ENCODE data around the gene SDF4.

Gene SDF4

DNA sequence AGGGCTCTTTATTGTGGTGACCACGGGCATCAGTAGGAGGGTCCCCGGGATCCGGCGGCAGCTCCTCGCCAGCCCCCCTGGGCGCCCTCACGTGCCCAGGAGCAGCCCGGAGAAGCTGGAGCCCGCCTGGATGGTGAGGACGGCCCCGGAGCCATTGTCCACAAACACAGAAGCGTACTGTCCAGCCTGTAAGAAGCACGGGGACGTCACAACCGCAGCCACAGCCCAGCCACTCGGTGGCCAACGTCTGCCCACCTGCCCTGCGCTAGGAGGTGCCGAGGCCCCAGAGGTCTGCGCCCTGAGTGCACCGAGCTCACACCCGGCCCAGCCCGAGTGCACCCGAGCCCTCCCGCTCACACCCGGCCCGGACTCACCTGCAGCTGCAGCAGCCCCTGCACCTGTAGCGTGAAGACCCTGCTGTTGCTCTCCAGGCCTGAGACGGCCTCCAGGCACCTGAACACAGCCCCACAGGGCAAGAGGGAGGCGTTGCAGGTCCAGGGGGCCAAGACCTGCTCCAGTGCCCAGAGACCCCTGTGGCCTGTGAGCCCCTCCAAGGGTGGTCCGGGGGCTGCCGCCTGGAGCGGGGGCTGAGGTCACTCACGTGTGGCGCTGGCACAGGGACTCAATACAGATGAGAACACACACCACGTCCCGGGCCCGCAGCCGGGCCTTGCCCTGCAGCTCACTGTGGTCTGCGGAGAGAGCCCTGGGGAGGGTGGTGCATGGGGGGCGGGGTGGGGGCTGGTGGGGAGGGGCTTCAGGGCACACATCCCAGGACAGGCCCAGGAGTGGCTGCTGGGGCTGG, 10.9 kb upstream of the SDF4 start:
- DNase-seq (ENCODE audit: low read depth), result no peak

DNA sequence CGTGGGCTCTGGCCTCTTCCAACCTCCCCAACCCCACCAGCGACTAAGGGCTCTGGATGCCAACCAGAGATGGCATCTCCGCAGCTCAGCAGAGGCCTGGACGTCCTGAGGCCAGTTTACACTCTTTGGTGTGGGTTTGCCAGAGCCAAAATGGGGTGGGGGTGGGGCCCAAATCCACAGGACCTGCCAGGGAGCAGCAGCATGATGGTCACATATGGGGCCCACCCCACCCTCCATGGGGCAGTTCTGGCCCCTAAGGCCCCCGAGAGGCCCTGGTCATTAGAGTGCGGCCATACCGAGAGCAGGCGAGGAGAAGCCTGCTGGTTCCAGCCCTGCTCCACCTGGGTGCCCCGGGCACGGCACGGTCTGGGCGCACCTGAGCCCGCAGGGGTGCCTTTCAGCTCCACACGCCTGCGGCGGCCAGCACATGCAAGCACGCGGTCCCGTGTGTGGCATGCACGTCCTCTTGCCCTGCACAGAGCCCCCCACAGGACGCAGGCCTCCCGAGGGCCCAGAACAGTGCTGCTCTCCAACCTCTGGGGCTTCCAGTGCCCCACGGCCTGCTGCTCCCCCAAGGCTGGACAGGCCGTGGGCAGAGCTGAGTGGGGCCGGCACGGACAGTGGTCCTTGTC, 9.9 kb upstream of the SDF4 start:
- no peak for DNase-seq (ENCODE audit: low read depth)

DNA sequence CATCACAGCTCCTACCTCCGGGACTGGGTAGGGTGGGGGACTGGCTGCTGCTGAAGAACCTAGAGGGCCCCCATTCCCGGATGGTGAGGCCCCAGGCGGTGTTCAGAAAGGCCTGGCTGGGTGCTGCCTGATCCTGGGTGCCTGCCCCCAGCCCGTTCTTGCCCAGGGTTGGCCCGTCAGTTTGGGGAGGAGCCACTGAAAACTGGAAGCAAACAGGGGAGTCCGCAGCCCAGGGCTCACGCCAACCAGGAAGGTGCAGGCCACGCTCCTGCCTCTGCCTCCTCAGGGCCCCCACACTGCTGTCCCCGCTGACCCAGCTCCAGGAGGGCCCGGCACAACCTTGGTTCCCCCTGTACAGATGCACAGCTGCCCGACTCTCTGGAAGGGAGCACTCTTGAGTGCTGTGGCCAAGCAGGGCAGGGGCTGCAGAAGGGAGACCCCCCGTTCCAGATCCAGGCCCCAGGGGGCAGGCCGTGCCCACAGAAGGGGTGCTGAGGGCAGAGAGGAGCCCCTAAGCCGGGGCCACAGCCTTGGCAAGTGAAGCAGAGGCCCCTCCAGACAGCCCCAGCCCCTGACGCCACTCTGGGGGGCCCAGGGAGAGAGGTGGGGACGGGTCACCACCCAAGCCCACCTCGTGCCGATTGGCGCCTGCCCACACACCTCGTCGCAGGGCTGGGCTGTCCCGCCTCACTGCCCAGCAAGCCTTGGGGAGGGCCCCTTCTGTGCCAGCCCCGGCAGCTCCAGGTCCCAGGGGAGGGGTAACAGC, 9.2 kb upstream of the SDF4 start:
- no peak for DNase-seq (ENCODE audit: low read depth)

DNA sequence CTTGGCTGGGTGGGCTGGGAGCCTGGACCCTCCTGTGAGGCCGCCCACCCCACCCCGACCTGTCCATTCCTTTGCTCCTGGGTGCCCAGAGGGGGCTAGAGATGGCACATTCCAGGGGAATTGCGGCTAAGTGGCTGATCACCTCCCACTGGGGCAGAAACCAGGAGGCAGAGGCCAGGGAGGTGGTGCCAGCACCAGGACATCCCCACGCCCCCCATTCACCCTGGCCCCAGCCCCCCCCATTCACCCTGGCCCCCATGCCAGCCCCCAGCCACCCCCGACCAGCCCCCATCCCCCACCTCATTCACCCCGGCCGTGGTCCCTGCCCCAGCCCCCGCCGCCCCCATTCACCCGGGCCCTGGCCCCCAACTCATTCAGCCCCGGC, 8.5 kb upstream of the SDF4 start:
- DNase-seq (ENCODE audit: low read depth), result no peak

DNA sequence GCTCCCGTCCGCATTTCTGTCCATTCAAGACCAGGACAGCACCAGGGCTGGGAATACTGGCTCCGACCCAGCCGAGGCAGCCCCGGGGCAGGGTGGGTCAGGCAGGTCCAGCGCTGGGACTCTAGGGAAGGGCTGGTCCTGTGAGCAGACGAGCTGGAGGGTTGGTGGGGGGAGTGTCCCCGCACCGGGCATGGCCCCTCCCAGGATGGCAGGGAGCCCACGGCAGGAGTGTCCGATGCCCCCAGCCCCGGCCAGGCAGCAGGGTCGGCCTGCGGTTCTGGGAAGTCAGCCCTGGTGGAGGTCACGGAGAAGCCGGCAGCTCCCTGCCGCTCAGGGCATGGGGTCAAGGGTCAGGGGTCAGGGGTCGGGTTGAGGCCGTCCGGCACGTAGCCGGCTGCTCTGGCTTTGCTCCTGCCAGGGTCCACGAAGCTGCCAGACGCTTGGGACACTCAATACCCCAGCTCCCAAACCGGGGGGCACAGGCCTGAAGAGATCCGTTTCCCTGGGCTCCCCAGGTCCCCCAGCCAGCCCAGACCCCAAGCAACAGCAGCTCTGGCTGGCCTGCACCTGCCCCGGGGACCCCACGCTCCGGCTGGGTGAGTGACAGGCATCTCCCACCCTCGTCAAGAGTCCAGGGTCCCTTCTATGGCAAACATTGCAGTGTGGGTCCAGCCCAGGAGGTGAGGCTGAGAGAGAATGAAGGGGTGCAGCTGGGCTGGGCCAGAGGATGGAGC, 8.0 kb upstream of the SDF4 start:
- DNase-seq (ENCODE audit: low read depth), result no peak

DNA sequence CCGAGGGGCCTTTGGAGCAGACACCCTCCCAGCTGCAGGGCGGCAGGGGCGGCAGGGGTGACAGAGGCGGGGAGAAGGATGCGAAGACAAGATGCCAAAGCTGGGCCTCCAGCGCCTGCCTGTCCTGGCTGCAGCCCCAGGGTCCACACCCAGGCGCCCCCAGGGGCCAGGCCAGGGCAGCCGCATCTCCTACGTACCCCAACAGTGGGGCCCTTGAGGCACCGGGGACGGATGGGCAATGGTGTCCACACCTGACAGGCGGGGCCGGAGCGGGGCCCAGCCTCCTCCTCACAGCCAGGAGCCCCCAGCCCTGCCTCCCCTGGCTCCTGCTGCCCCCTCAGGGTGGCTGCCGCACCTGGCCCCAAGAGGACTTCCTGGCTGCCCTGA, 7.4 kb upstream of the SDF4 start:
- DNase-seq (ENCODE audit: low read depth), result no peak

DNA sequence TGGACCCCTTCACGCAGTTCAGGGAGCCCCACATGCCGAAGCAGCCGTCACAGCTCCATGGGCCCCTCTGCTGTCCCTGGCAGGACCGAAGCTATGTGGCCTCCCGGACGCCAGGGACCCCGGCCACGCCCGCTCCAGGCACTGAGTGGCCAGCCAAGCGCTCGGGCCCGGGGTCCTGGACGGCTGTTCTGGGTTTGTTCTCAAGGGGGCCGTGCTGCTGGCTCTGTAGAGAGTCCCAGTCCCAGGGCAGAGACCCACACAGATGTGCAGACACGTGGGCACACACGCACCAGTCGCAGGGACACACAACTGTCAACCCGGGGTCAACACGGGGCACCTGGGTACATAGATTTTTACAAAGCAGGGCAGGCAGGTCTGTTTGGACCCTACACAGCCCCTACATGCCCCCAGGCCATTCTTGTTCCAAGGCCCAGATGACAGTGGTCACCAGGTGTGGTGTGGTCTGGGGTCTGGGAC, 6.9 kb upstream of the SDF4 start:
- no peak for DNase-seq (ENCODE audit: low read depth)

DNA sequence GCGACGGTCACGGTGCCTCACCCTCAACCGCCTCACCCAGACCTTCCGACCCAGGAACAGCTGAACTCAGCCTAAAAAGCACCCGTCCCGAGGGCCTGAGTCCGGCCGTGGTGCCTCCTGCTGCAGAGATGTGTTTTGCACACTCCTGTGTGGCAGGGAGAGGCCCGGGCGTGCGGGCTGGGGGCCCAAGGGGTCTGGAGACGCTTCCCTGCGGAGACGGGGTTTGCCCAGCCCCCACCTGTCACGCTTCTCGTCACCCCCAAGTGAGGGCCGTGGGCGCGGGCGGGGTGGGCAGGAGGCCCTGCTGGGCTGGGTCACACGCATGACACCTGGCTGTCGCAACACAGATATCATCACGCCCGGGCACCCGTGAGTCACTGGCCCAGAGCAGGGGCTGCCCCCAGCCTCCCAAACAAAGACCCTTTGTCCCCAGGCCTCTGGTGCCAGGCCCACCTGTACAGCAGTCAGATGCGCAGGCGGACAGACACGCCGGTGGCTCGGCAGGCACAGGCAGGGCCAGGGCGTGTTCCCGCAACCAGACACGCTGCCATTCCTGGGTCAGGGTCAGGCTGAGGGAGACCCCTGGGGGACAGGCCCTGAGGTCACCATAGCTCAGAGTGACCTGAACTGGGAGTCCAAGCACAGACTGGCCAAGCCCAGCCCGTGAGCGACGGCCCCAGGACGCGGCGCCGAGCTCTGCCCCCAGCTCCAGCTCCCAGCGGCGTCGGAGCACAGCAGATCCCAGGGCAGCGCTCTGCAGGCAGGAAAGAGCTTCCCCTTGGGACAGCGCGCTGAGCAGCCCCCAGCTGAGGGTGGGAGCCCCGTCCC, 6.3 kb upstream of the SDF4 start:
- DNase-seq (ENCODE audit: low read depth), result no peak

DNA sequence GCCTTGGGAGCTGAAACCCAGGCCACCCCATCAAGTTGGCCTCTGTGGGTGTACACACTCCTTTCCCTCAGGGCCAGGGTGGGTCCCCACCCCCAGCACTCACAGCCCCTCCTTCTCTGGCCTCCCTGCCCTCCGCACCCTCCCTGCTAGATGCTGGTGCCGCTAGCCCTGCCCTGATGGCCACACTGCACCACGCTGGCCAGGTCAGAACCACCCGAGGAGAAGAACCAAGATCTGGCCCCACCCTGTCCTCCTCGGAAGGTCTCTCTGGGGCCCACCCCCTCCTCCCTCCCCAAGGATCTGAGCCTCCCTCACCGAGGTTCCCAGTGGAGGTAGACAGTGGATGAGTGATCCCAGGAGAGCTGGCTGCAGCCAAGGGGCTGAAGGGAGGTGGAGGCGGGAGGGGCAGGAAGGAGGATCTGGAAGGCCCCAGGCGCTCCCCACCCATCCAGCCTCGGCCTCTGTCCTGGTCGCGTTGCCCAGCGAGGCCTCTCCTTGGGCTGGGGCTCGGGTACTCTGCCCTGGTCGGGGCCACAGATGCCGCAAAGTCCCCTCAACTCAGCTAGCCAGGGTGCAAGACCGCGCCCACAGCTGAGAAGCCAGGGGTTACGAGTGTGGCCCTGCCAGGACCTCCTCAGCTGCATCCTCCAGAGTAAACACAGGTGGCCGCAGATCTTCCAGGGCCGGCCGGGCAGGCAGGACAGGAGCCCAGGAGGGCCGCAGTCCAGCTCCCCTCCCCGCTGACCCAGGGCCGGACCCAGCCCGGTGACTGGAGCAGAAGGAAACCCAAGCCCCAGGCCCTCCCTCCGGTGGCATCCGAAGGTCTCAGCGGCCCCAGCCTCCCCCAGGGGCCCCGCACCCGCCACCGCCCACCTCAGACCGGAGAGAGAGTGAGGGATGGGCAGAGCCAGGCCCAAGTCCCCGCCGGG, 5.4 kb upstream of the SDF4 start:
- DNase-seq (ENCODE audit: low read depth), result no peak

DNA sequence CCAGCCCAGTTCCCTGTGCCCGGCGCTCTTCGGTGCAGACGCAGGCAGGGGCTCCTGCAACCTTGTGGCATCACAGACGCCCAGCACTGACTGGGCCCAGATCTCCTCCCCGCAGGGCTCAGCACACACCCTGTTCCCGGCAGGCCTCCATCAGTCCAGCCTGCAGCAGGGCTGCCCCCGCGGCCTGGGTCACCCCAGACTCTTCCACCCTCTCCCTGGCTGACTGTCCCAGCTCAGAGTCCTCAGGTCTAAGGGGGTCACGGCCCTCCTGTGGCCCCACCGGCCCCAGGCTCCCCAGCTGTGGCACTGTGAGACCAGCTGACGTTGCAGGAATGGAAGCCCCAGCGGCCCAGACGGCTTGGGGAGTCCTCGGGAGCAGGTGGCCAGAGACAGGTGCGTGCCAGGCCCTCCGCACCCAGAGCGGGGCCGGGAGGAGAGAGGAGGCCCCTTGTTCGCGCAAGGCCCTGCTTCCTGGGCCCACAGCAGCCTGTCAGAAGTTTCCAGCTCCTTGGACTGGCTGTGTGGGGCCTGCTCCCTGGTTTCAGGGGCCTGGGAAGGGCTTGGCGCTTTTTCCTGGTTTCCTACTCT, 4.5 kb upstream of the SDF4 start:
- DNase-seq (ENCODE audit: low read depth), result no peak

DNA sequence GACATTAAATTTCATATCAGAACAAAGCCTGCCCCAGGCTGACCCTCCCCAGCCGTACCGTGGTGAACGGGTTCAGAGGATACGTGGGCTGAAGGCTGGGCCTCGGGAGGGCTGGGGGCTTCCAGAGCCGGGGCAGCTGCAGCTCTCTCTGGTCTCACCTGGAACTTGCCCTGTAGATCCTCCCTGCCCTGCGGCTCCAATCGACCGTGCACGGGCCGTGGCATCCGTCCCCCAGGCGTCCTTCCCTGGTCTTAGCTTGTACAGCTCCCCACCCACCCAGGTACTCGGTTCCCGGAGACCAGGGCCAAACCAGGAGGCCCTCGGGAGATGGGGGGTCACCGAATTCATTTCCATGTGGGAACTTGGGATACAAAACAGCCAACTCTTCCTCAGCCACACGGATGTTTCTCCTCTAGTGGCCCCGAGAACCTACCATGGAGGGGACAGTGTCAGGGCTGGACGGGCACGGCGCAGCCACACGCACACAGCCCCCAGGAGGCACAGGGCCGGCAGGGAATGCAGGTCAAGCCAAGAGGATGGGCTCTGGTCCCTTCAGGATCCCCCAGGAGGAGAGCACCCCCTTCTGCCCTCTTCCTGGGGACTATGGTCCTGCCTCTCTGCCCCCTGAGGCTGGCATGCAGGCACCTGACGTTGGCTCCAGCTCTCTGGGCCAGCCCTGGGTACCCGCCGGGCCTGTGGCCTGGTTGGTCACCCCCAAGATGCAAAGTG, 3.4 kb upstream of the SDF4 start:
- DNase-seq (ENCODE audit: low read depth), result no peak

DNA sequence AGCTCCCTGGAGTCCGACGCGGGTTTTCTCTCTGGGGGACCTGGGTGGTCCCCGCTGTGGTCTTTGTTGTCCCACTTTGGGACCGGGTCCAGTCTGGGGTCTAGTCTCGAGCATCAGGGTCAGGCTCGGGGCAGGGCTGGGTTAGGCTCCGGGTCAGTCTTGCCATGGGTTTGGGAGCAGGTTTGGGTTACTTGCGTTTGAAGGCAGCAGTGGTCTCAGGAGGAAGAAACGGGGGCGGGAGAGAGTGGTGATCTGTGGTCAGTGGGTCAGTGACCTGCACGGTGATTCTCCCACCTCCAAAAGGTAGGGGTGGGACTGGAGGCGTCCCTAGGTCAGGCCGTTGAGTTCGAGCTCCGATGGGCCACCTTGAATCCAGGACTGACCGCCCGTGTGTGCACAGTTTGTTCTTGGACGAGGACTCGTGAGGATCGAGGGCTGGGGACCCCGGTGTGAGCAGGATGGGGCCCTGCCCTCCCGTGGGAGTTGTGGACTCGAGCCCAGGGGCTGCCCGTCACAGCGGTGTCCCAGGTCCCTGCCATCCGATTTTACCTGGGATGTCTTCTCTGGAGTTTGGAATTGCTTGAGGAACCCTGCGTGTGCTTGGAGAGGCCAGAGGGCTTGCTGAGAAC, 2.5 kb upstream of the SDF4 start:
- DNase-seq (ENCODE audit: low read depth), result no peak

DNA sequence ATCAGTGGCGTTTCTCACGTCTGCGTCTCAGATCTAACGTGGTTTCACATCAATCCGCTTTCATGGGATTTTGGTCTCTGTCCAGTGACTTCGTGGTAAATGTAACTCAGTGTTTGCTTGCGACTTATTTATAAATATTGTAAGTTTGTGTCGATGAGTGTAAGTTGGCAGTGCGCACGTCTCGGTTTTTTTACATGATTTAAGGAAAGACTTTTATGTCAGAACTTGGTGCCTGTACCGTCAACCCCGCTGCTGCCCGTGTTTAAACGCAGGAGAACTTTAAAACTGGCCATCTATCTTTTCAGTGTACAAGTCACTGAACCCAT, 1.7 kb upstream of the SDF4 start:
- no peak for DNase-seq (ENCODE audit: low read depth)

DNA sequence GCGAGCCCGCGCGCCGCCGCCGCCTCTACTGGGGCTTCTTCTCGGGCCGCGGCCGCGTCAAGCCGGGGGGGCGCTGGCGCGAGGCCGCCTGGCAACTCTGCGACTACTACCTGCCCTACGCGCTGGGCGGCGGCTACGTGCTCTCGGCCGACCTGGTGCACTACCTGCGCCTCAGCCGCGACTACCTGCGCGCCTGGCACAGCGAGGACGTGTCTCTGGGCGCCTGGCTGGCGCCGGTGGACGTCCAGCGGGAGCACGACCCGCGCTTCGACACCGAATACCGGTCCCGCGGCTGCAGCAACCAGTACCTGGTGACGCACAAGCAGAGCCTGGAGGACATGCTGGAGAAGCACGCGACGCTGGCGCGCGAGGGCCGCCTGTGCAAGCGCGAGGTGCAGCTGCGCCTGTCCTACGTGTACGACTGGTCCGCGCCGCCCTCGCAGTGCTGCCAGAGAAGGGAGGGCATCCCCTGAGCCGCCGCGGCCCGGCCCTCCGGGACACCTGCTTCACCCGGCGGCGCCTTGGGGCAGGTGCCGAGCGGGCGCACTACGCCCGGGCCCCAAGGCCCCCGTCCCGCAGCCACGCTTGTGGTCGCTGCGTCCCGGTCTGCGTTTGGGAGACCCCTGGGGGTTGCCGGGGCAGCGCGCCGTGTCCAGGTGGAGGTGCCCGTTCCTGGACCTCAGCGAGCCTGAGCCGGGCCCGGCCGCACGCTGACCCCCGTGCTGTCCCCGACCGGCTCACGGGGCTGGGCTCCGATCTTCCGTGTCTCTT, 1.2 kb upstream of the SDF4 start:
- no peak for DNase-seq (ENCODE audit: low read depth)

DNA sequence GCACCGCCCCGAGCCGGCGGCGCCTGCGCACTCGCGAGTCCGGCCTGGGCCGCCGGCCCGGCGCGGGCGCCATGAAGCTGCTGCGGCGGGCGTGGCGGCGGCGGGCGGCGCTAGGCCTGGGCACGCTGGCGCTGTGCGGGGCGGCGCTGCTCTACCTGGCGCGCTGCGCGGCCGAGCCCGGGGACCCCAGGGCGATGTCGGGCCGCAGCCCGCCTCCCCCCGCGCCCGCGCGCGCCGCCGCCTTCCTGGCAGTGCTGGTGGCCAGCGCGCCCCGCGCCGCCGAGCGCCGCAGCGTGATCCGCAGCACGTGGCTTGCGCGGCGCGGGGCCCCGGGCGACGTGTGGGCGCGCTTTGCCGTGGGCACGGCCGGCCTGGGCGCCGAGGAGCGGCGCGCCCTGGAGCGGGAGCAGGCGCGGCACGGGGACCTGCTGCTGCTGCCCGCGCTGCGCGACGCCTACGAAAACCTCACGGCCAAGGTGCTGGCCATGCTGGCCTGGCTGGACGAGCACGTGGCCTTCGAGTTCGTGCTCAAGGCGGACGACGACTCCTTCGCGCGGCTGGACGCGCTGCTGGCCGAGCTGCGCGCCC, 501 bp upstream of the SDF4 start, which contains the start of gene B3GALT6:
TSS of gene B3GALT6 (plus strand) at position 30 of the 588 bp plus-strand sequence. CDS start at position 72, 42 bp downstream.
- DNase-seq (ENCODE audit: low read depth), result no peak

DNA sequence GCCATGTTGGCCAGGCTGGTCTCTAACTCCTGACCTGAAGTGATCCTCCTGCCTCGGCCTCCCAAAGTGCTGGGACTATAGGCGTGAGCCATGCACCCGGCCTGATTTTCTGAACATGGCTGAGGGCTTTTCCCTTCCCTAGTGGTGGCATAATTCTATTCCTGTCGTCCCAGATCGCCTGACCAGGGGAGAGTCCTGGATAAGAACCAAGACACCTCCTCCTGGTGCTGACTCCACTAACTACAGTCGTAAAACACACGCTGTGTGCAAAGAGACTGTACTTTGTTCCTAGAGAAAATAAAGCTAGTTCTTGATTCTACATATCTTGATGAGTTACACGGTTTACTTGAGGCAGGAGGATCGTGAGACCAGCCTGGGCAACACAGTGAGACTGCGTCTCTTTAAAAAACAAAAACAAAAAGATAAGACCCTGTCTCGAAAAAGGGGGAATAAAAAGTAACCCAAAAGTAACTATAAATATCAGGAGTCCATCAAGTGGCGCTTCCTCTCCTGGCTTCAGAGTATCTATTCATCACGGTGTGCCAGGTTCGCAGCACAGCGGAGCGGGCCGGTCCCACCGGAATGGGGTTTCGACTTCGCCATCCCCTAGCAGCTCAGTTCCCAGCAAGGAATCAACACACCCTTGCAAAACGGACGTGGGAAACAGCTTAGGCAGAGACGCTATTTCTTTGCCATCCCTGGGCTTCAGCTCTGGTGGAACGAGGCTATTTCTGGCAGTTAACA, 973 bp downstream of the SDF4 start:
- no peak for DNase-seq (ENCODE audit: low read depth)

DNA sequence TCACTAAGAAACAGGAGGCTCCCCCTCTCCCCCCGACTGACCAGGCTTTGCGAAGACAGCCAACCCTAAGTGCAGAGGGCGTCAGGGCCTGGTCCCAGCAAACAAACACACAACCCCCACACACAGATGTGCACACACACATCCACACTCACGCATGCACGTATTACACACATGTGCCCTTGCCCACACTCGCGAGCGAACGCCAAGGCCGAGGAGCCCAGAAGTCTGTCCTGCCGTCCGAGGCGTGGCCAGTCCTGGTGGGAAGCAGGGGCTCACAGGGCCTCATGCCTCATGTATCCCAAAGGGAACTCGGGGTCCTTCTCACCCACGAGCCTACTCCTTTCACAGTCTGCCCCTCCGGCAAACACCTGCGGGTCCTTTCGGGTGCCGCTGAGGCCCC, 2.0 kb downstream of the SDF4 start:
- DNase-seq (ENCODE audit: low read depth), result no peak

Data from activated T-cell treated with anti-CD3 and anti-CD28 coated beads for 24 hours (primary cell).